ENCODE data around the gene OR4Q2.
"Not testable (repeated sequence)": the region's sequence is repeated elsewhere in the genome, so short reads cannot be mapped to it uniquely, and the experiment has no call there.

Gene OR4Q2

GRCh38 chr14:20001863-20002262 lies at the start of gene OR4Q2:
OR4Q2 (plus strand) TSS chr14:20002163.
- DNase-seq (ENCODE audit: low read depth), result no peak

- DNase-seq (ENCODE audit: low read depth), result not testable (repeated sequence)
Measured at GRCh38 chr14:19969735-19970134, 32.2 kb upstream of the OR4Q2 start.

GRCh38 chr14:19974844-19975243 lies 27.1 kb upstream of the OR4Q2 start:
- DNase-seq (ENCODE audit: low read depth), result no peak

- DNase-seq (ENCODE audit: low read depth), result no peak
Measured at GRCh38 chr14:19975291-19975690, 26.7 kb upstream of the OR4Q2 start, which contains the start of gene OR4K15. OR4K15 (plus strand) TSS chr14:19975591; CDS start chr14:19975591, 0 bp downstream.

- DNase-seq (ENCODE audit: low read depth), result no peak
Measured at GRCh38 chr14:19993438-19993837, 8.5 kb upstream of the OR4Q2 start.

GRCh38 chr14:20002319-20002718 lies 356 bp downstream of the OR4Q2 start:
- no peak for DNase-seq (ENCODE audit: low read depth)

- no peak for DNase-seq (ENCODE audit: low read depth)
Measured at GRCh38 chr14:20008156-20008555, 6.2 kb downstream of the OR4Q2 start.

GRCh38 chr14:20019257-20019865 lies 17.4 kb downstream of the OR4Q2 start, which contains the start of gene OR4K14:
OR4K14 (minus strand) TSS chr14:20019307; CDS start chr14:20015193, 4,114 bp downstream.
- DNase-seq (ENCODE audit: low read depth), result no peak

GRCh38 chr14:20031058-20031457 lies 29.1 kb downstream of the OR4Q2 start:
- no peak for DNase-seq (ENCODE audit: low read depth)

GRCh38 chr14:20035449-20035848 lies 33.5 kb downstream of the OR4Q2 start:
- DNase-seq (ENCODE audit: low read depth), result no peak

- no peak for DNase-seq (ENCODE audit: low read depth)
Measured at GRCh38 chr14:20035938-20036337, 34.0 kb downstream of the OR4Q2 start, which contains the start of gene OR4K13. OR4K13 (minus strand) TSS chr14:20036038; CDS start chr14:20034758, 1,280 bp downstream.

- DNase-seq (ENCODE audit: low read depth), result no peak
Measured at GRCh38 chr14:20044243-20044642, 42.3 kb downstream of the OR4Q2 start.

GRCh38 chr14:20048202-20048601 lies 46.2 kb downstream of the OR4Q2 start:
- DNase-seq (ENCODE audit: low read depth), result no peak
